Panc1 (cell line): Measurements from ENCODE around the gene EDAR.

Experiments
- TF ChIP-seq, protein P1 (sequence below): fragments of 450-650 bp; IDR thresholded peaks from 2 replicates; pipeline ENCODE4 v1.5.1; 2017; ENCODE audit warnings: mild to moderate bottlenecking
- TF ChIP-seq, protein P2 (sequence below), 2 experiments: IDR thresholded peaks; 2 replicates each; pipeline ENCODE4 v1.6.1; 2011 to 2012; ENCODE audit warnings: low read depth in 2 of 2, control low read depth in 1 of 2, low read length in 1 of 2, mild to moderate bottlenecking in 1 of 2, moderate library complexity in 1 of 2; ENCODE audit not compliant: insufficient read depth in 1 of 2

DNA sequence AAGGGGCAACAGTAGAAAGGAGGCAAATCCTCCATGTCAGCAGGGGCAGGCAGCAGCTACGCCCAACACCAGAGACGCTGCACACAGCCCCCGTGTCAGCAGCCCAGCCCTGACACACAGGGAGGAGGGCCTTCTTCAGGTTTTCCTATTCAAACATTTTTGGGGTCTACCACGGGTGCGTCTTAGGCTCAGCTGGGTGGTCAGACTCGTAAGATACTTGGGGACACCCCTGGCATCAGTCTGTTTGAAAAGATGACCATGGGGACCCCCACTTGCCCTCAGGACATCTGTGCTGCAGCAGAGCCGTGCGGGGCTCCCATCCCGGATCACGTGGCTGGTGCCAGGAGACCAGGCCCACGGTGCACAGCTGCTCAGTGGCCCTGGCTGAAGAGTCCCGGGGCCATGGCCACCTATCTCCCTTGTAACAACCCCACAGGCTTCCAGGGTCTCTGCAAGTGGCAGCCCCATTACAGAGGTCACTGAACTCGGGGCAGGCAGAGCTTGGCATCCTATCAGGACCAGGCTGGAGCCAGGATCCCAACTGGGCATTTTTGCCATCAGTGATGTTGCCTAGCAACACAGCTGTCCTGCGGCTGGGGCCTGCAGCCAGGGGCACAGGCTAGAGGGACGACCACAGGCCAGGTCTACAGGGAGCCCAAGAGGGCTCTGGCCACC lies 82.5 kb downstream of the EDAR start:
- TF ChIP-seq, protein P1, sequence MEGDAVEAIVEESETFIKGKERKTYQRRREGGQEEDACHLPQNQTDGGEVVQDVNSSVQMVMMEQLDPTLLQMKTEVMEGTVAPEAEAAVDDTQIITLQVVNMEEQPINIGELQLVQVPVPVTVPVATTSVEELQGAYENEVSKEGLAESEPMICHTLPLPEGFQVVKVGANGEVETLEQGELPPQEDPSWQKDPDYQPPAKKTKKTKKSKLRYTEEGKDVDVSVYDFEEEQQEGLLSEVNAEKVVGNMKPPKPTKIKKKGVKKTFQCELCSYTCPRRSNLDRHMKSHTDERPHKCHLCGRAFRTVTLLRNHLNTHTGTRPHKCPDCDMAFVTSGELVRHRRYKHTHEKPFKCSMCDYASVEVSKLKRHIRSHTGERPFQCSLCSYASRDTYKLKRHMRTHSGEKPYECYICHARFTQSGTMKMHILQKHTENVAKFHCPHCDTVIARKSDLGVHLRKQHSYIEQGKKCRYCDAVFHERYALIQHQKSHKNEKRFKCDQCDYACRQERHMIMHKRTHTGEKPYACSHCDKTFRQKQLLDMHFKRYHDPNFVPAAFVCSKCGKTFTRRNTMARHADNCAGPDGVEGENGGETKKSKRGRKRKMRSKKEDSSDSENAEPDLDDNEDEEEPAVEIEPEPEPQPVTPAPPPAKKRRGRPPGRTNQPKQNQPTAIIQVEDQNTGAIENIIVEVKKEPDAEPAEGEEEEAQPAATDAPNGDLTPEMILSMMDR, result no peak
- TF ChIP-seq, protein P2, sequence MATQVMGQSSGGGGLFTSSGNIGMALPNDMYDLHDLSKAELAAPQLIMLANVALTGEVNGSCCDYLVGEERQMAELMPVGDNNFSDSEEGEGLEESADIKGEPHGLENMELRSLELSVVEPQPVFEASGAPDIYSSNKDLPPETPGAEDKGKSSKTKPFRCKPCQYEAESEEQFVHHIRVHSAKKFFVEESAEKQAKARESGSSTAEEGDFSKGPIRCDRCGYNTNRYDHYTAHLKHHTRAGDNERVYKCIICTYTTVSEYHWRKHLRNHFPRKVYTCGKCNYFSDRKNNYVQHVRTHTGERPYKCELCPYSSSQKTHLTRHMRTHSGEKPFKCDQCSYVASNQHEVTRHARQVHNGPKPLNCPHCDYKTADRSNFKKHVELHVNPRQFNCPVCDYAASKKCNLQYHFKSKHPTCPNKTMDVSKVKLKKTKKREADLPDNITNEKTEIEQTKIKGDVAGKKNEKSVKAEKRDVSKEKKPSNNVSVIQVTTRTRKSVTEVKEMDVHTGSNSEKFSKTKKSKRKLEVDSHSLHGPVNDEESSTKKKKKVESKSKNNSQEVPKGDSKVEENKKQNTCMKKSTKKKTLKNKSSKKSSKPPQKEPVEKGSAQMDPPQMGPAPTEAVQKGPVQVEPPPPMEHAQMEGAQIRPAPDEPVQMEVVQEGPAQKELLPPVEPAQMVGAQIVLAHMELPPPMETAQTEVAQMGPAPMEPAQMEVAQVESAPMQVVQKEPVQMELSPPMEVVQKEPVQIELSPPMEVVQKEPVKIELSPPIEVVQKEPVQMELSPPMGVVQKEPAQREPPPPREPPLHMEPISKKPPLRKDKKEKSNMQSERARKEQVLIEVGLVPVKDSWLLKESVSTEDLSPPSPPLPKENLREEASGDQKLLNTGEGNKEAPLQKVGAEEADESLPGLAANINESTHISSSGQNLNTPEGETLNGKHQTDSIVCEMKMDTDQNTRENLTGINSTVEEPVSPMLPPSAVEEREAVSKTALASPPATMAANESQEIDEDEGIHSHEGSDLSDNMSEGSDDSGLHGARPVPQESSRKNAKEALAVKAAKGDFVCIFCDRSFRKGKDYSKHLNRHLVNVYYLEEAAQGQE (IDR thresholded peaks at IDR 0.05; ENCODE audit: insufficient read depth in 1 of 2, low read depth in 2 of 2, low read length in 1 of 2), result no peak
